Sigmoid colon (tissue), 7 donors: Measurements from ENCODE around the gene RHEX. TPM values are rescaled to one million over a fixed set of nuclear protein-coding genes. Genes with fewer than 3 reads are reported as not detected.

Source experiments
- DNase-seq: peaks from one replicate; pipeline ENCODE4 v3.0.0-alpha.2; 2019
- H3K27ac ChIP-seq, 4 donors: fragments of 200-600 bp; sonication (generic); one replicate each; pipeline ENCODE4 v1.5.1; 2016 to 2019; ENCODE audit warnings: mild to moderate bottlenecking in 1 of 4
- H3K27me3 ChIP-seq, 3 donors: fragments of 200-600 bp; sonication (generic); one replicate each; pipeline ENCODE4 v1.5.1; 2019; ENCODE audit warnings: mild to moderate bottlenecking in 1 of 3
- H3K36me3 ChIP-seq, 4 donors: fragments of 200-600 bp; sonication (generic); one replicate each; pipeline ENCODE4 v1.5.1; 2016 to 2019
- H3K4me1 ChIP-seq, 4 donors: fragments of 200-600 bp; sonication (generic); one replicate each; pipeline ENCODE4 v1.5.1; 2017 to 2019
- H3K4me3 ChIP-seq, 4 donors: fragments of 200-600 bp; sonication (generic); one replicate each; pipeline ENCODE4 v1.5.1; 2017 to 2019; ENCODE audit warnings: mild to moderate bottlenecking in 2 of 4, moderate library complexity in 1 of 4
- H3K9me3 ChIP-seq, 4 donors: fragments of 200-600 bp in 3 of 4; sonication (generic) in 3 of 4; one replicate each; pipeline versions ENCODE4 v1.5.1 to v1.6.1; 2013 to 2019
- CTCF ChIP-seq, 4 experiments: fragments of 450-650 bp in 3 of 4; fragments of 200-600 bp in 1 of 4; IDR thresholded peaks; one replicate each; pipeline ENCODE4 v1.5.1; 2016 to 2019; ENCODE audit warnings: antibody characterized with exemption in 4 of 4, mild to moderate bottlenecking in 3 of 4, moderate library complexity in 2 of 4
- EP300 ChIP-seq, 4 donors: sonication (generic); formaldehyde crosslinking; IDR thresholded peaks; one replicate each; pipeline ENCODE4 v1.6.1; 2017; ENCODE audit warnings: antibody characterized with exemption in 4 of 4
- POLR2A ChIP-seq, 2 donors: fragments of 450-650 bp; IDR thresholded peaks; one replicate each; pipeline ENCODE4 v1.6.1; 2016; ENCODE audit warnings: antibody characterized with exemption in 2 of 2, mild to moderate bottlenecking in 2 of 2, moderate library complexity in 2 of 2
- POLR2AphosphoS5 ChIP-seq, 4 donors: sonication (generic); formaldehyde crosslinking; IDR thresholded peaks; one replicate each; pipeline ENCODE4 v1.6.1; 2017; ENCODE audit warnings: antibody characterized with exemption in 4 of 4
- WGBS, 2 donors: extraction: QIAGEN DNeasy Blood & Tissue Kit; methylation state at CpG; one replicate each; pipeline ENCODE4 v1.1.7; 2013; 5-methylcytosine and 5-hydroxymethylcytosine counted together
- intact Hi-C: fragments of 100-400 bp; cut with DNase I; formaldehyde crosslinking; loops from one replicate; pipeline ENCODE4 v1.15.1; 2023
- polyA plus RNA-seq, 3 donors: library from polyadenylated mRNA; stranded (reverse); fragments of 200-250 nt; gene quantifications; one replicate each; pipeline ENCODE4 v1.2.3, GENCODE V29; 2013
- total RNA-seq, 4 donors: library from RNA; depleted of rRNA; stranded (reverse); fragments of >200 nt; gene quantifications; one replicate each; pipeline ENCODE4 v1.1.0, GENCODE V29; 2016
- donor health status: healthy with polysubstance abuse.
- donor health status: Bipolar disorder and iron deficiency.
- donor health status: healthy.

The RHEX gene
- total and polyA plus RNA-seq, 7 donors, result 0.54 to 3.6 (median 2.4) TPM; not detected in 4

- Histone ChIP-seq H3K9me3 (peaks cover 0 to 3% (median 0%) of the 10 kb centered on the region in 4 donors), H3K4me3 (no peak overlapping the region), H3K4me1 (no peaks in the 10 kb centered on the region), H3K27ac (no peak overlapping the region), H3K36me3 (no peaks in the 10 kb centered on the region), H3K27me3 (peaks cover 0 to 24% (median 0%) of the 10 kb centered on the region in 3 donors)
- DNase-seq, result no peak
- TF ChIP-seq EP300 (IDR thresholded peaks at IDR 0.05) (no peak), POLR2A (IDR thresholded peaks at IDR 0.05) (no peak), CTCF (IDR thresholded peaks at IDR 0.05) (no peak), POLR2AphosphoS5 (IDR thresholded peaks at IDR 0.05) (no peak)
- WGBS, 2 donors, result 43 to 45% methylated on average over 7 of the region's 7 CpGs
- intact Hi-C loops, result no loop called here
Observed at GRCh38 chr1:206041640-206042039, 11.3 kb upstream of the RHEX start.

- intact Hi-C loops, result no loop called here
- TF ChIP-seq CTCF (IDR thresholded peaks at IDR 0.05) (no peak), POLR2AphosphoS5 (IDR thresholded peaks at IDR 0.05) (no peak), POLR2A (IDR thresholded peaks at IDR 0.05) (no peak), EP300 (IDR thresholded peaks at IDR 0.05) (no peak)
- H3K9me3 ChIP-seq, result no peaks in the 10 kb centered on the region
- H3K4me1 ChIP-seq, result no peaks in the 10 kb centered on the region
- H3K4me3 ChIP-seq, result no peak overlapping the region
- H3K36me3 ChIP-seq, result no peaks in the 10 kb centered on the region
- WGBS, 2 donors, result 57 to 78% methylated on average over 4 of the region's 4 CpGs
- no peak for DNase-seq
- peaks cover 0 to 3% (median 0%) of the 10 kb centered on the region in 3 donors for H3K27me3 ChIP-seq
- H3K27ac ChIP-seq, result no peak overlapping the region
Observed at GRCh38 chr1:206047271-206047670, 5.7 kb upstream of the RHEX start.

GRCh38 chr1:206048582-206048981 is 4.4 kb upstream of the RHEX start:
- WGBS, 2 donors, result 18 to 57% methylated on average over 6 of the region's 6 CpGs
- H3K4me1 ChIP-seq, result no peaks in the 10 kb centered on the region
- TF ChIP-seq POLR2AphosphoS5 (IDR thresholded peaks at IDR 0.05) (no peak), POLR2A (IDR thresholded peaks at IDR 0.05) (no peak), EP300 (IDR thresholded peaks at IDR 0.05) (no peak), CTCF (IDR thresholded peaks at IDR 0.05) (no peak)
- H3K9me3 ChIP-seq, result no peaks in the 10 kb centered on the region
- H3K36me3 ChIP-seq, result no peaks in the 10 kb centered on the region
- H3K4me3 ChIP-seq, result no peak overlapping the region
- intact Hi-C loops, result no loop called here
- H3K27me3 ChIP-seq, result no peaks in the 10 kb centered on the region
- DNase-seq, result peak; percentile 71
- H3K27ac ChIP-seq, result no peak overlapping the region

GRCh38 chr1:206049293-206049692 is 3.7 kb upstream of the RHEX start:
- no peak overlapping the region for H3K27ac ChIP-seq
- TF ChIP-seq EP300 (IDR thresholded peaks at IDR 0.05) (no peak), POLR2AphosphoS5 (IDR thresholded peaks at IDR 0.05) (no peak), POLR2A (IDR thresholded peaks at IDR 0.05) (no peak), CTCF (IDR thresholded peaks at IDR 0.05) (no peak)
- no peaks in the 10 kb centered on the region for H3K9me3 ChIP-seq
- no peak for DNase-seq
- no peaks in the 10 kb centered on the region for H3K36me3 ChIP-seq
- H3K4me3 ChIP-seq, result no peak overlapping the region
- no peaks in the 10 kb centered on the region for H3K4me1 ChIP-seq
- intact Hi-C loops, result no loop called here
- no peaks in the 10 kb centered on the region for H3K27me3 ChIP-seq

GRCh38 chr1:206049919-206050600 is 2.9 kb upstream of the RHEX start:
- Histone ChIP-seq H3K27ac (no peak overlapping the region), H3K9me3 (no peaks in the 10 kb centered on the region), H3K27me3 (no peaks in the 10 kb centered on the region), H3K4me3 (no peak overlapping the region), H3K4me1 (no peaks in the 10 kb centered on the region), H3K36me3 (no peaks in the 10 kb centered on the region)
- intact Hi-C loops, result no loop called here
- no peak for DNase-seq
- 52 to 58% methylated on average over 3 of the region's 3 CpGs for WGBS, 2 donors
- TF ChIP-seq POLR2A (IDR thresholded peaks at IDR 0.05) (no peak), CTCF (IDR thresholded peaks at IDR 0.05) (no peak), POLR2AphosphoS5 (IDR thresholded peaks at IDR 0.05) (no peak), EP300 (IDR thresholded peaks at IDR 0.05) (no peak)
